ENCODE measurements around the gene MYBPC2. TPM values are rescaled to one million over a fixed set of nuclear protein-coding genes. Genes with fewer than 3 reads are reported as not detected.

MYBPC2 gene
- total and polyA plus RNA-seq, 9 of the 15 experiments (the other 6 are each of a cell fraction or from before 2014, with no cell fraction given), result 0.01 to 0.14 (median 0.04) TPM; not detected in 6

- Histone ChIP-seq H3K4me2 (ENCODE audit: insufficient read depth, low read length) (no peak overlapping the region), H3K9ac (ENCODE audit: insufficient read depth in 1 of 2, low read depth in 2 of 2, low read length in 2 of 2) (no peak overlapping the region), H3K36me3 (ENCODE audit: control insufficient read depth, insufficient read depth, low read length) (peaks cover 1% of the 10 kb centered on the region; the same call in 2 of the 3 replicates), H3K27ac (ENCODE audit: extremely low read depth, low read depth, low read length) (no peak overlapping the region), H3K79me2 (ENCODE audit: control insufficient read depth, insufficient read depth, low read length) (no peaks in the 10 kb centered on the region), H2AFZ (ENCODE audit: low read depth, low read length) (no peak overlapping the region), H3K4me3 (no peak overlapping the region), H3K27me3 (ENCODE audit: control insufficient read depth in 2 of 2, insufficient read depth in 2 of 2, low read length in 2 of 2) (peaks cover 0 to 10% of the 10 kb centered on the region in 2 experiments; a peak in 2 of 5 replicates), H3K9me1 (ENCODE audit: control insufficient read depth, insufficient read depth, low read length) (no peaks in the 10 kb centered on the region), H4K20me1 (replicated peaks; ENCODE audit: control insufficient read depth, insufficient read depth, low read length) (no peaks in the 10 kb centered on the region), H3K4me1 (replicated peaks in 1 of 2; ENCODE audit: control insufficient read depth in 2 of 2, insufficient read depth in 2 of 2, low read length in 2 of 2) (peaks cover 3 to 27% of the 10 kb centered on the region in 2 experiments; a peak in 3 of 5 replicates), H3K9me3 (replicated peaks; ENCODE audit: control insufficient read depth, insufficient read depth, low read depth, low read length) (peaks cover 9% of the 10 kb centered on the region)
- in situ Hi-C loops (cut with MboI), result no loop called here
- DNase-seq (ENCODE audit: extremely low read depth in 1 of 4, low spot score in 3 of 4), result no peak
- 33% methylated on average over 3 of the region's 13 CpGs for WGBS (ENCODE audit: insufficient coverage, low coverage, missing lambda C conversion rate)
- no peak for FAIRE-seq
- intact Hi-C loops (cut with micrococcal nuclease), result no loop called here
- CTCF ChIA-PET (ENCODE audit: low intra/inter-chr PET ratio), result no interaction called here
- BruUV-seq (replicated peaks), result no TSS peak
- TF ChIP-seq SREBF2 (CRISPR knock-in tag; IDR thresholded peaks at IDR 0.05) (no peak), TGIF2 (CRISPR knock-in tag; IDR thresholded peaks at IDR 0.05) (no peak), PHF21A (IDR thresholded peaks at IDR 0.05; ENCODE audit: borderline replicate concordance, low read depth) (no peak), U2AF1 (optimal IDR thresholded peaks at IDR 0.05; ENCODE audit: low read depth, low read length) (no peak), SMAD3 (CRISPR knock-in tag; conservative IDR thresholded peaks at IDR 0.05) (no peak), SRSF1 (IDR thresholded peaks at IDR 0.05; ENCODE audit: low read depth, low read length) (no peak)
- POLR2A ChIA-PET, result interaction anchor here (0.5 kb wide), 1 partner anchor 11 kb away, joined by 3 read pairs; no protein-coding TSS in a partner anchor
- ATAC-seq, result no peak
These were observed 55.9 kb downstream of the MYBPC2 start for GRCh38 chr19:50488389-50489194.

Data from K562 (cell line).